ENCODE data around the gene CEP112. TPM values are rescaled to one million over a fixed set of nuclear protein-coding genes. Genes with fewer than 3 reads are reported as not detected.
A peak's percentile ranks its signal among the peaks of the same experiment; 100 is the strongest.

Gene CEP112
- total and polyA plus RNA-seq, 2 of the 4 experiments (the other 2 are of a cell fraction), result 2.5 to 5.6 TPM

DNA sequence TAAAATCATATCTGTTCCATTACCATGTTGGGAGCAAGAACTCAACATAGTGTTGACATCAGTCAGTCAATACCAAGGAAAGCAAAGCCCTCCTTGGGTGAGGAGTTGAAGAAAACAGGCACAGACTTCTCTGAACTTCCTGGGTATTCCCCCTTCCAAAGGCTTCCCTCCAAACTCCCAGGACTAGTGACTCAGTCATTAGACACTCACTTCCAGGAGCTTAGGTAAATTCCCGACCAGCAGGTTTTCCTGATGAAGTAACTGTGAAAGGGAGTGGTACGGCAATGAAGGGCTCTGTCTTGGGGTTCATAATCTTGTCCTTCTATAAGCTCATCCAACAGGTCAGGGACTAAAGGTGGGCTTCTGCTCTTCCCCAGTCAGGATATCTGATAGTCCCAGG lies 336.7 kb downstream of the CEP112 start:
- dilution Hi-C loops (cut with HindIII; ENCODE audit: low sequenced_read_pairs, unreplicated experiment) (no loop called here), in situ Hi-C loops (cut with MboI; ENCODE audit: low sequenced_read_pairs) (no loop called here), intact Hi-C loops (cut with micrococcal nuclease) (no loop called here)
- H3K27me3 ChIP-seq (ENCODE audit: control insufficient read depth, insufficient read depth, low read length), result no peaks in the 10 kb centered on the region
- no peak overlapping the region for H4K8ac ChIP-seq (ENCODE audit: low read depth in 2 of 2, low read length in 2 of 2)
- no peaks in the 10 kb centered on the region for H3K4me1 ChIP-seq (ENCODE audit: control insufficient read depth, insufficient read depth, low read length)
- no peak overlapping the region for H3K14ac ChIP-seq (replicated peaks; ENCODE audit: low read depth, low read length)
- no peaks in the 10 kb centered on the region for H3K9me1 ChIP-seq (ENCODE audit: insufficient read depth, low read length)
- H3K23ac ChIP-seq (ENCODE audit: low read depth, low read length), result no peak overlapping the region
- no peak overlapping the region for H3K27ac ChIP-seq (ENCODE audit: insufficient read depth, low read length)
- H3K4ac ChIP-seq (ENCODE audit: low read depth, low read length), result no peak overlapping the region
- WGBS, 2 experiments (ENCODE audit: extremely low coverage in 2 of 2, insufficient read length in 1 of 2), result no CpG with 5 or more reads among the region's 2 CpGs
- no peak overlapping the region for H2AFZ ChIP-seq (replicated peaks; ENCODE audit: low read length, poor library complexity)
- ChIA-PET POLR2A (ENCODE audit: unreplicated experiment) (no interaction called here), CTCF (interaction anchor here (1.2 kb wide), 1 partner anchor 31 kb away, joined by 3 read pairs; no protein-coding TSS in a partner anchor)
- no peak overlapping the region for H3K56ac ChIP-seq (ENCODE audit: extremely low read depth, insufficient read depth, low read length)
- no peak overlapping the region for H2BK120ac ChIP-seq (ENCODE audit: low read depth, low read length)
- no peak for ATAC-seq (ENCODE audit: low read depth)
- no TSS peak for BruUV-seq (replicated peaks)
- H3K18ac ChIP-seq (ENCODE audit: low read depth, low read length), result no peak overlapping the region
- H3K9ac ChIP-seq (ENCODE audit: low read depth, low read length), result no peak overlapping the region
- H2AK9ac ChIP-seq (replicated peaks; ENCODE audit: low read depth, low read length, poor library complexity), result no peak overlapping the region
- H3K9me3 ChIP-seq (ENCODE audit: control insufficient read depth, insufficient read depth, low read length), result no peaks in the 10 kb centered on the region
- no peak overlapping the region for H2BK5ac ChIP-seq (ENCODE audit: low read depth, low read length, poor library complexity, severe bottlenecking)
- H4K20me1 ChIP-seq (ENCODE audit: insufficient read depth, low read length), result no peaks in the 10 kb centered on the region
- no peak overlapping the region for H3K4me3 ChIP-seq (ENCODE audit: insufficient read depth, low read depth, low read length)
- no peaks in the 10 kb centered on the region for H3K79me1 ChIP-seq (ENCODE audit: low read depth in 1 of 2, low read length in 2 of 2)
- no peak overlapping the region for H3K4me2 ChIP-seq (ENCODE audit: low read depth, low read length)
- no peak for TF ChIP-seq RCOR1 (IDR thresholded peaks at IDR 0.05; ENCODE audit: insufficient replicate concordance, low read length)
- no peak for TF ChIP-seq MAZ (IDR thresholded peaks at IDR 0.05; ENCODE audit: borderline replicate concordance, low read depth, low read length)
- TF ChIP-seq MAFK (IDR thresholded peaks at IDR 0.05; ENCODE audit: low read depth, low read length), result no peak
- TF ChIP-seq POLR2A (IDR thresholded peaks at IDR 0.05; ENCODE audit: low read depth, low read length), result no peak
- TF ChIP-seq RAD21 (IDR thresholded peaks at IDR 0.05; ENCODE audit: low read length), result no peak
- no peak for TF ChIP-seq MXI1 (IDR thresholded peaks at IDR 0.05; ENCODE audit: borderline replicate concordance, low read depth, low read length)
- TF ChIP-seq, protein P1, sequence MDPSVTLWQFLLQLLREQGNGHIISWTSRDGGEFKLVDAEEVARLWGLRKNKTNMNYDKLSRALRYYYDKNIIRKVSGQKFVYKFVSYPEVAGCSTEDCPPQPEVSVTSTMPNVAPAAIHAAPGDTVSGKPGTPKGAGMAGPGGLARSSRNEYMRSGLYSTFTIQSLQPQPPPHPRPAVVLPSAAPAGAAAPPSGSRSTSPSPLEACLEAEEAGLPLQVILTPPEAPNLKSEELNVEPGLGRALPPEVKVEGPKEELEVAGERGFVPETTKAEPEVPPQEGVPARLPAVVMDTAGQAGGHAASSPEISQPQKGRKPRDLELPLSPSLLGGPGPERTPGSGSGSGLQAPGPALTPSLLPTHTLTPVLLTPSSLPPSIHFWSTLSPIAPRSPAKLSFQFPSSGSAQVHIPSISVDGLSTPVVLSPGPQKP (IDR thresholded peaks at IDR 0.05; ENCODE audit: borderline replicate concordance, low read depth, low read length), result no peak
- TF ChIP-seq FOS (IDR thresholded peaks at IDR 0.05; ENCODE audit: low read depth, low read length), result no peak
- TF ChIP-seq CHD1 (IDR thresholded peaks at IDR 0.05; ENCODE audit: low read depth, low read length), result no peak
- TF ChIP-seq, protein P2, sequence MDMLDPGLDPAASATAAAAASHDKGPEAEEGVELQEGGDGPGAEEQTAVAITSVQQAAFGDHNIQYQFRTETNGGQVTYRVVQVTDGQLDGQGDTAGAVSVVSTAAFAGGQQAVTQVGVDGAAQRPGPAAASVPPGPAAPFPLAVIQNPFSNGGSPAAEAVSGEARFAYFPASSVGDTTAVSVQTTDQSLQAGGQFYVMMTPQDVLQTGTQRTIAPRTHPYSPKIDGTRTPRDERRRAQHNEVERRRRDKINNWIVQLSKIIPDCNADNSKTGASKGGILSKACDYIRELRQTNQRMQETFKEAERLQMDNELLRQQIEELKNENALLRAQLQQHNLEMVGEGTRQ (IDR thresholded peaks at IDR 0.05; ENCODE audit: low read depth, low read length), result no peak
- TF ChIP-seq CEBPB (IDR thresholded peaks at IDR 0.05; ENCODE audit: low read depth, low read length), result no peak
- TF ChIP-seq RFX5 (IDR thresholded peaks at IDR 0.05; ENCODE audit: low read depth, low read length), result no peak
- TF ChIP-seq, protein P3, sequence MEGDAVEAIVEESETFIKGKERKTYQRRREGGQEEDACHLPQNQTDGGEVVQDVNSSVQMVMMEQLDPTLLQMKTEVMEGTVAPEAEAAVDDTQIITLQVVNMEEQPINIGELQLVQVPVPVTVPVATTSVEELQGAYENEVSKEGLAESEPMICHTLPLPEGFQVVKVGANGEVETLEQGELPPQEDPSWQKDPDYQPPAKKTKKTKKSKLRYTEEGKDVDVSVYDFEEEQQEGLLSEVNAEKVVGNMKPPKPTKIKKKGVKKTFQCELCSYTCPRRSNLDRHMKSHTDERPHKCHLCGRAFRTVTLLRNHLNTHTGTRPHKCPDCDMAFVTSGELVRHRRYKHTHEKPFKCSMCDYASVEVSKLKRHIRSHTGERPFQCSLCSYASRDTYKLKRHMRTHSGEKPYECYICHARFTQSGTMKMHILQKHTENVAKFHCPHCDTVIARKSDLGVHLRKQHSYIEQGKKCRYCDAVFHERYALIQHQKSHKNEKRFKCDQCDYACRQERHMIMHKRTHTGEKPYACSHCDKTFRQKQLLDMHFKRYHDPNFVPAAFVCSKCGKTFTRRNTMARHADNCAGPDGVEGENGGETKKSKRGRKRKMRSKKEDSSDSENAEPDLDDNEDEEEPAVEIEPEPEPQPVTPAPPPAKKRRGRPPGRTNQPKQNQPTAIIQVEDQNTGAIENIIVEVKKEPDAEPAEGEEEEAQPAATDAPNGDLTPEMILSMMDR (conservative IDR thresholded peaks at IDR 0.05; ENCODE audit: low read depth, low read length), result no peak
- no peak for TF ChIP-seq SMC3 (IDR thresholded peaks at IDR 0.05; ENCODE audit: low read depth, low read length)
- no peak overlapping the region for H4K5ac ChIP-seq (ENCODE audit: low read depth, low read length)
- no peak overlapping the region for H2AK5ac ChIP-seq (ENCODE audit: low read depth, low read length)
- no peak overlapping the region for H2BK20ac ChIP-seq (ENCODE audit: low read depth, low read length)
- no peak overlapping the region for H2BK15ac ChIP-seq (ENCODE audit: low read depth, low read length)
- no peak overlapping the region for H4K91ac ChIP-seq (ENCODE audit: insufficient read depth, low read depth, low read length)
- H3K36me3 ChIP-seq (ENCODE audit: control insufficient read depth, insufficient read depth, low read length), result no peaks in the 10 kb centered on the region
- DNase-seq, result peak; percentile 45

Measured in IMR-90 (cell line).